GM20000 (cell line): ENCODE data around the gene EPN3.

Experiments
- DNase-seq: peaks from one replicate; pipeline ENCODE4 v3.0.0; 2012; ENCODE audit warnings: low spot score
- CTCF ChIP-seq: IDR thresholded peaks from 2 replicates; pipeline ENCODE4 v1.5.1; 2012; ENCODE audit warnings: mild to moderate bottlenecking, control low read depth; ENCODE audit errors: extremely low read depth, missing control alignments

Gene EPN3

GRCh38 chr17:50541402-50541715, 8.8 kb downstream of the EPN3 start:
- no peak for DNase-seq
- no peak for TF ChIP-seq CTCF

GRCh38 chr17:50541716-50542688, 9.5 kb downstream of the EPN3 start:
- no peak for TF ChIP-seq CTCF
- DNase-seq: peak; percentile 99

- TF ChIP-seq CTCF: no peak
These were observed 10.6 kb downstream of the EPN3 start for GRCh38 chr17:50542795-50543774.

GRCh38 chr17:50544516-50544915, 12.0 kb downstream of the EPN3 start:
- DNase-seq: no peak
- TF ChIP-seq CTCF: no peak

More at GRCh38 chr17:50542795-50543774, 10.6 kb downstream of the EPN3 start:
- no peak for DNase-seq

GRCh38 chr17:50545311-50545710, 12.8 kb downstream of the EPN3 start:
- no peak for DNase-seq
- TF ChIP-seq CTCF: no peak

GRCh38 chr17:50546701-50547034, 14.1 kb downstream of the EPN3 start:
- TF ChIP-seq CTCF: no peak
- no peak for DNase-seq
